ENCODE data around the gene CARMIL3.
"Not testable (repeated sequence)": the region's sequence is repeated elsewhere in the genome, so short reads cannot be mapped to it uniquely, and the experiment has no call there.

The CARMIL3 gene

DNA sequence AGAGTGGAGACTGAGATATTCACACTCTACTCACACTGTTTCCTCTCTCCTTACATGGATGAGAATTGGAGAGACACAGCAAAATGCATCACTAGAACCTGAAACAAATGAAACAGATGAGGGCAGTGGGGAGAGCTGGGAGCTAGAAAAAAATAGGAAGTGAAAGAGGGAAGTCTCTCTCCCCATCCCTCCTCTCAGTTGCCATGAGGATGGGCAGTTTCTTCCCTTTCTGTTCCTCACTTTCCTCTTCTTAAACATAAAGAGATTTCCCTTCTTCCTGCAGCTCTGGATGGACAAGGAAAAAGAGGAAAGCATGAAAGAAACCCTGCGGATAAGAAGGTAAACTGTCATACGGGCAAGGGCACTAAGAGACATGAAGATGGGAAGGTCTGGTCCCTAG, 2.8 kb upstream of the CARMIL3 start:
- not testable (repeated sequence) for H3K9me3 ChIP-seq (ENCODE audit: insufficient read depth, low read depth, low read length); H3K27me3 ChIP-seq (ENCODE audit: insufficient read depth, low read length); H3K9ac ChIP-seq (ENCODE audit: low read depth, low read length); H3K4me1 ChIP-seq (ENCODE audit: insufficient read depth, low read length); H3K36me3 ChIP-seq (ENCODE audit: insufficient read depth, low read depth, low read length); H3K4me3 ChIP-seq (ENCODE audit: low read length); H3K27ac ChIP-seq (ENCODE audit: low read length)

GRCh38 chr14:24050753-24051152, 1.1 kb upstream of the CARMIL3 start:
- H3K27ac ChIP-seq (ENCODE audit: low read length); H3K4me1 ChIP-seq (ENCODE audit: insufficient read depth, low read length); H3K27me3 ChIP-seq (ENCODE audit: insufficient read depth, low read length); H3K9me3 ChIP-seq (ENCODE audit: insufficient read depth, low read depth, low read length); H3K36me3 ChIP-seq (ENCODE audit: insufficient read depth, low read depth, low read length); H3K9ac ChIP-seq (ENCODE audit: low read depth, low read length): not testable (repeated sequence)
- peak overlapping the region; percentile 87; the same call in 1 of the 2 replicates for H3K4me3 ChIP-seq (ENCODE audit: low read length)

DNA sequence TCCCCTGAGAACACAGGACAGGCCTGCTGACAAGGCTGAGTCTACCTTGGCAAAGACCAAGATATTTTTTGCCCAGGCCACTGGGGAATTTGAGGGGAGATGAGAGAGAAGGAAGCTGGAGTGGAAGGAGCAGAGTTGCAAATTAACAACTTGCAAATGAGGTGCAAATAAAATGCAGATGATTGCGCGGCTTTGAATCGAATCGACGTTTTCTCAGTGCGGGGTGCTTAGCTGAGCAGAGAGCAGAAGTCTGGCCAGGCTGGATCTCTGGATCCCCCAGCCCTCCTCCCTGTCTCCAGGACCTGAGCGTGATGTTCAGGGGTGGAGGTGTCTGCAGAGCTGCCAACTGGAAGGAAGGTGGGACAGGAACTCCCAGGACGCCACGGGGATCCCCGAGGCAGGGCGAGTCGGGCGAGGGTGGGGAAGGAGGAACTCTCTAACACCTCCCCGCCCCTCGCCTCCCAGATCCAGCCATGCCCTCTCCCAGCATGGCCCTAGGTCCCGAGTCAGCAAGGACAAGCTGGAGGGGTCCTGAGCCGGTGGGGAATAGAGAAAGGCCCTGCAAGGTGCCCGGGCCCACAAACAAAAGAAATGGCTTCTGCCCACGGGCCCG, 527 bp upstream of the CARMIL3 start:
- Histone ChIP-seq H3K9ac (ENCODE audit: low read depth, low read length) (peak overlapping the region; percentile 84), H3K27me3 (ENCODE audit: insufficient read depth, low read length) (no peaks in the 10 kb centered on the region; the same call in 1 of the 2 replicates), H3K36me3 (ENCODE audit: insufficient read depth, low read depth, low read length) (no peaks in the 10 kb centered on the region), H3K4me3 (ENCODE audit: low read length) (peak overlapping the region; percentile 87), H3K4me1 (ENCODE audit: insufficient read depth, low read length) (peaks cover 3% of the 10 kb centered on the region; the same call in 1 of the 2 replicates), H3K9me3 (ENCODE audit: insufficient read depth, low read depth, low read length) (no peaks in the 10 kb centered on the region), H3K27ac (ENCODE audit: low read length) (no peak overlapping the region)

GRCh38 chr14:24052656-24053547, 1.1 kb downstream of the CARMIL3 start:
- peak overlapping the region; percentile 87; the same call in 1 of the 2 replicates for H3K4me3 ChIP-seq (ENCODE audit: low read length)
- H3K4me1 ChIP-seq (ENCODE audit: insufficient read depth, low read length): peaks cover 3% of the 10 kb centered on the region; the same call in 1 of the 2 replicates
- no peaks in the 10 kb centered on the region for H3K9me3 ChIP-seq (ENCODE audit: insufficient read depth, low read depth, low read length)
- H3K27ac ChIP-seq (ENCODE audit: low read length): no peak overlapping the region
- no peaks in the 10 kb centered on the region for H3K36me3 ChIP-seq (ENCODE audit: insufficient read depth, low read depth, low read length)
- H3K9ac ChIP-seq (ENCODE audit: low read depth, low read length): peak overlapping the region; percentile 63; the same call in 1 of the 2 replicates
- no peaks in the 10 kb centered on the region; the same call in 1 of the 2 replicates for H3K27me3 ChIP-seq (ENCODE audit: insufficient read depth, low read length)

DNA sequence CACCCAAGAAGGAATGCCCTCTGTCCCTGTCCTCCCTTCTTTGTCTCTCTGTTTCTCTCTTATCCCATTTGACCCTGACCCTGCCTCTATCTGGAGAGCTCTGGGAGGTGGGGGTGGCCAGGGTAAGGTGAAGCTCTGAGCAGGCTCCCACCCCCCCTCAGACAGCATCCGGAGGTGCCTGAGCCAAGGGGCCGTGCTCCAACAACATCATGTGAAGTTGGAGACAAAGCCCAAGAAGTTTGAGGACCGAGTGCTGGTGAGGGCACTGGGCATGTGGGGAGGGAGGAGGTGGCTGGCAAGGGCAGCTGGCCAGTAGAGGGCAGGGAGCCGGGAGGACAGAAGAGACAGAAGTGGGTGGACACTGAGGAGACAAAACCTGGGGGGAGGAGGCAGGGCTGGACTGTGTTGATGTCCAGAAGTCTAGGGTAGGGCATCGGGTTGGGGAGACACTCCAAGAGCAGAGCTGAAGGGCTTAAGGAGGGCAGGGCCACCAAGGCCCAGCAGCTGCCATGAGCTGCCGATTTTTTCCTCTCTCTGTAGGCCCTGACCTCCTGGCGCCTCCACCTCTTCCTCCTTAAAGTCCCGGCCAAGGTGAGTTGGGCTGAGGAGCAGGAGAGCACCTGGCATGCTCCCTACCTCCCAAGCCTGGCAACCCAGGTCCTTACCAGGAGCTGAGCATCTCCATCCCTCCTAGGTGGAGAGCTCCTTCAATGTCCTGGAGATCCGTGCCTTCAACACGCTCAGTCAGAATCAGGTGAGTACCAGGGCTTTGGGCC, 1.9 kb downstream of the CARMIL3 start:
- Histone ChIP-seq H3K4me3 (ENCODE audit: low read length) (no peak overlapping the region), H3K4me1 (ENCODE audit: insufficient read depth, low read length) (peaks cover 3% of the 10 kb centered on the region; the same call in 1 of the 2 replicates), H3K36me3 (ENCODE audit: insufficient read depth, low read depth, low read length) (no peaks in the 10 kb centered on the region), H3K9me3 (ENCODE audit: insufficient read depth, low read depth, low read length) (no peaks in the 10 kb centered on the region), H3K27ac (ENCODE audit: low read length) (no peak overlapping the region), H3K9ac (ENCODE audit: low read depth, low read length) (no peak overlapping the region), H3K27me3 (ENCODE audit: insufficient read depth, low read length) (no peaks in the 10 kb centered on the region; the same call in 1 of the 2 replicates)

DNA sequence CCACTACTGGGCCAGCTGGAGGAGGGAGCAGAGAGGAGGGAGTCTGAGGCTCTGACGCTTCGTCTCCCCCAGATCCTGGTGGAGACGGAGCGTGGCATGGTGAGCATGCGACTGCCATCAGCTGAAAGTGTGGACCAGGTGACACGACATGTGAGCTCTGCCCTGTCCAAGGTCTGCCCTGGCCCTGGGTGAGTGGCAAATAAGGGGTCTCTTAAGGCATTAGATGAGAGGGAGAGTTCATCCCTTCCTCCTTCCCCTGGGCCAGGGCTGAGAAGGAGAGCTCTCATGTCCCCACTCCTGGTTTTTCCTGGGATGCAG, 2.5 kb downstream of the CARMIL3 start:
- Histone ChIP-seq H3K4me1 (ENCODE audit: insufficient read depth, low read length) (peaks cover 3% of the 10 kb centered on the region; the same call in 1 of the 2 replicates), H3K9me3 (ENCODE audit: insufficient read depth, low read depth, low read length) (no peaks in the 10 kb centered on the region), H3K9ac (ENCODE audit: low read depth, low read length) (no peak overlapping the region), H3K4me3 (ENCODE audit: low read length) (no peak overlapping the region), H3K27ac (ENCODE audit: low read length) (no peak overlapping the region), H3K27me3 (ENCODE audit: insufficient read depth, low read length) (no peaks in the 10 kb centered on the region; the same call in 1 of the 2 replicates), H3K36me3 (ENCODE audit: insufficient read depth, low read depth, low read length) (no peaks in the 10 kb centered on the region)

DNA sequence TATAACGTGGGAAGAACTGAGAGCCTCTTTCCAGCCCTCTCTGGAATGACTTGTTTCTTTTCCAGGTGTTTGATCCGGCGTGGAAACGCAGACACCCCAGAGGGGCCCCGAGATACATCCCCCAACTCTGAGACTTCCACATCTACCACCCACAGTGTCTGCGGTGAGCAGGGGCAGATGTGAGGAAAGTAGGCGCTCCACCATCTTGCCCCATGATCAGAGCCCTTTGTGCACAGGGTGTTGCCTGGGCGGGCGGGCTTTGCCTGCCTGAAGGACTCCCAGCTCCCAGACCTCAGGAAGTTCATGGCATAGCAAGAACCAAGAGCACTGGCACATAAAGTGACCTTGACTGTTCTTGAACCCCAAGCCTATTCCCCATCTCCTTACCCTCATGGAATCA, 2.8 kb downstream of the CARMIL3 start:
- Histone ChIP-seq H3K9ac (ENCODE audit: low read depth, low read length) (no peak overlapping the region), H3K4me3 (ENCODE audit: low read length) (no peak overlapping the region), H3K9me3 (ENCODE audit: insufficient read depth, low read depth, low read length) (no peaks in the 10 kb centered on the region), H3K36me3 (ENCODE audit: insufficient read depth, low read depth, low read length) (no peaks in the 10 kb centered on the region), H3K27me3 (ENCODE audit: insufficient read depth, low read length) (no peaks in the 10 kb centered on the region; the same call in 1 of the 2 replicates), H3K4me1 (ENCODE audit: insufficient read depth, low read length) (peaks cover 3% of the 10 kb centered on the region; the same call in 1 of the 2 replicates), H3K27ac (ENCODE audit: low read length) (no peak overlapping the region)

DNA sequence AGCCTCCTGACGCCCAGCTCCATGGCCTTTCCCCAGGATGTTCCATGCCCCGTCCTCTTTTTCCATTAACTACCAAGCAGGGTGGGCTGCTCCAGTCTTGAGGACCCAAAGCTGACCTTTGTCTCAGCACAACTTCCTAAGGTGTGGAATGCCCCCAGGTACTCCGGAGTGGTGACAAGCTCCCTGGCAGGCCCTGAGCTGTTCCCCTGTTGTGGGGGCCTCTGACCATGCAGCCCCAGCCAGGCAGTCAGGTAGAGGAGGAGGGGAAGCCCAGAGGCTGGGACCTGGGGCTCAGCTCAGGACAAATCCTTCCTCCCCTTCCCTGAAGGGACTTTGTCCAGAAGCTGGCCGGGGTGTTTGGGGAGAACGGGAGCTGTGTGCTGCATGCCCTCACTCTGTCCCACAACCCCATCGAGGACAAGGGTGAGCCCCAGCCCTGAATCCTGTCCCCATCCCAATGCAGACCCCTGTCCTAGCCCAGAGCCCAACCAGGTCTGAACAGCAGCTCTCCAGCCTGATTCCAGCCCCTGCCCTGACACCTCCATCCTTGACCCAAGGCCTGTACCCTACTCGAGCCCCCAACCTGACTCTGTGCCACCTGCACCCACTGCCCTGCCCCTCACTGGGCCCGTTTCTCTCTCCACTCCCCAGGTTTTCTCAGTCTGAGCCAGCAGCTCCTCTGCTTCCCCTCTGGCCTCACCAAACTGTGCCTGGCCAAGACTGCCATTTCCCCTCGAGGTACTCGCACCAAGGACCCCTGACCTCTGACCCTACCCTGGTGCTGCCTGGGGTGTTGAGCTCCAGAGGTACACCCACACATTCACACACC, 4.4 kb downstream of the CARMIL3 start:
- Histone ChIP-seq H3K27me3 (ENCODE audit: insufficient read depth, low read length) (no peaks in the 10 kb centered on the region), H3K27ac (ENCODE audit: low read length) (no peak overlapping the region), H3K4me1 (ENCODE audit: insufficient read depth, low read length) (peaks cover 3% of the 10 kb centered on the region; the same call in 1 of the 2 replicates), H3K36me3 (ENCODE audit: insufficient read depth, low read depth, low read length) (no peaks in the 10 kb centered on the region), H3K9me3 (ENCODE audit: insufficient read depth, low read depth, low read length) (no peaks in the 10 kb centered on the region), H3K4me3 (ENCODE audit: low read length) (no peak overlapping the region), H3K9ac (ENCODE audit: low read depth, low read length) (no peak overlapping the region)

DNA sequence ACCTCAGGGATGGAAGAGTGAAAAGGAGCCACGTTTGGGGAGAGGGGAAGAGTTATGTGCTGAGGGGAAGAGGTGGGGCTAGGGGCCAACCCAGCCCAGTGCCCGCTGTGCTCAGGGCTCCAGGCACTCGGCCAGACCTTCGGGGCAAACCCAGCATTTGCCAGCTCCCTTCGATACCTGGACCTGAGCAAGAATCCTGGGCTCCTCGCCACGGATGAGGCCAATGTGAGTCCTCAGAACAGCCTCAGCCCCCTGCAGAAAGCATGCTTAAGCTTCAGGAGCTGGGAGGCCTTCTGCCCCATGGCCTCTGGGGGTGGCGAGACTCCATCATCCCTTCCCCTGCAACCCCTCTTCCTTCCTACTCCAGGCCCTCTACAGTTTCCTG, 5.0 kb downstream of the CARMIL3 start:
- Histone ChIP-seq H3K4me3 (ENCODE audit: low read length) (no peak overlapping the region), H3K9ac (ENCODE audit: low read depth, low read length) (no peak overlapping the region), H3K4me1 (ENCODE audit: insufficient read depth, low read length) (peaks cover 3% of the 10 kb centered on the region; the same call in 1 of the 2 replicates), H3K36me3 (ENCODE audit: insufficient read depth, low read depth, low read length) (no peaks in the 10 kb centered on the region), H3K9me3 (ENCODE audit: insufficient read depth, low read depth, low read length) (no peaks in the 10 kb centered on the region), H3K27me3 (ENCODE audit: insufficient read depth, low read length) (no peaks in the 10 kb centered on the region), H3K27ac (ENCODE audit: low read length) (no peak overlapping the region)

- Histone ChIP-seq H3K9ac (ENCODE audit: low read depth, low read length) (no peak overlapping the region), H3K36me3 (ENCODE audit: insufficient read depth, low read depth, low read length) (no peaks in the 10 kb centered on the region), H3K4me3 (ENCODE audit: low read length) (no peak overlapping the region), H3K4me1 (ENCODE audit: insufficient read depth, low read length) (peaks cover 3% of the 10 kb centered on the region; the same call in 1 of the 2 replicates), H3K27ac (ENCODE audit: low read length) (no peak overlapping the region), H3K9me3 (ENCODE audit: insufficient read depth, low read depth, low read length) (no peaks in the 10 kb centered on the region), H3K27me3 (ENCODE audit: insufficient read depth, low read length) (no peaks in the 10 kb centered on the region)
Measured at GRCh38 chr14:24057271-24057670, 5.5 kb downstream of the CARMIL3 start.

GRCh38 chr14:24057867-24058259, 6.1 kb downstream of the CARMIL3 start:
- H3K4me1 ChIP-seq (ENCODE audit: insufficient read depth, low read length): no peaks in the 10 kb centered on the region
- H3K36me3 ChIP-seq (ENCODE audit: insufficient read depth, low read depth, low read length): no peaks in the 10 kb centered on the region
- H3K9me3 ChIP-seq (ENCODE audit: insufficient read depth, low read depth, low read length): no peaks in the 10 kb centered on the region
- no peak overlapping the region for H3K4me3 ChIP-seq (ENCODE audit: low read length)
- no peak overlapping the region for H3K9ac ChIP-seq (ENCODE audit: low read depth, low read length)
- no peak overlapping the region for H3K27ac ChIP-seq (ENCODE audit: low read length)
- H3K27me3 ChIP-seq (ENCODE audit: insufficient read depth, low read length): no peaks in the 10 kb centered on the region
